ENCODE results near the gene ZNRD2.
A peak's percentile ranks its signal among the peaks of the same experiment; 100 is the strongest.

Gene ZNRD2

GRCh38 chr11:65611028-65611757, 40.9 kb downstream of the ZNRD2 start:
- Mint-ChIP-seq H3K27ac (peak overlapping the region; percentile 84), H3K36me3 (no peaks in the 10 kb centered on the region), H3K4me1 (ENCODE audit: low read depth) (peaks cover 34% of the 10 kb centered on the region), H3K4me3 (peak overlapping the region; percentile 98), H3K9me3 (ENCODE audit: low read depth) (no peaks in the 10 kb centered on the region), H3K27me3 (no peaks in the 10 kb centered on the region)

- H3K27ac Mint-ChIP-seq = peak overlapping the region; percentile 90
- H3K36me3 Mint-ChIP-seq = peaks cover 5% of the 10 kb centered on the region
- peaks cover 41% of the 10 kb centered on the region for H3K4me1 Mint-ChIP-seq (ENCODE audit: low read depth)
- H3K4me3 Mint-ChIP-seq = peak overlapping the region; percentile 98
- H3K9me3 Mint-ChIP-seq (ENCODE audit: low read depth) = no peaks in the 10 kb centered on the region
- no peaks in the 10 kb centered on the region for H3K27me3 Mint-ChIP-seq
Observed at GRCh38 chr11:65611758-65612603, 41.7 kb downstream of the ZNRD2 start.

- Mint-ChIP-seq H3K4me1 (ENCODE audit: low read depth) (peaks cover 46% of the 10 kb centered on the region), H3K36me3 (peaks cover 5% of the 10 kb centered on the region), H3K27ac (peak overlapping the region; percentile 90), H3K27me3 (no peaks in the 10 kb centered on the region), H3K9me3 (ENCODE audit: low read depth) (no peaks in the 10 kb centered on the region), H3K4me3 (peak overlapping the region; percentile 98)
Observed at GRCh38 chr11:65612691-65613090, 42.4 kb downstream of the ZNRD2 start.

- no peaks in the 10 kb centered on the region for H3K9me3 Mint-ChIP-seq (ENCODE audit: low read depth)
- H3K4me3 Mint-ChIP-seq = peak overlapping the region; percentile 98
- peaks cover 46% of the 10 kb centered on the region for H3K4me1 Mint-ChIP-seq (ENCODE audit: low read depth)
- H3K27ac Mint-ChIP-seq = peak overlapping the region; percentile 28
- no peaks in the 10 kb centered on the region for H3K27me3 Mint-ChIP-seq
- H3K36me3 Mint-ChIP-seq = peaks cover 5% of the 10 kb centered on the region
Observed at GRCh38 chr11:65613091-65613928, 43.0 kb downstream of the ZNRD2 start.

GRCh38 chr11:65615229-65615949, 45.1 kb downstream of the ZNRD2 start, which contains the start of gene PCNX3:
Gene PCNX3, plus strand, starts transcription at chr11:65615776. Its CDS starts 536 bp downstream, at chr11:65616312.
- H3K4me3 Mint-ChIP-seq = peak within 1 kb of the TSS; percentile 98
- no peaks in the 10 kb centered on the region for H3K27me3 Mint-ChIP-seq
- no peaks in the 10 kb centered on the region for H3K9me3 Mint-ChIP-seq (ENCODE audit: low read depth)
- H3K36me3 Mint-ChIP-seq = peaks cover 5% of the 10 kb centered on the region
- H3K4me1 Mint-ChIP-seq (ENCODE audit: low read depth) = peaks cover 39% of the 10 kb centered on the region
- H3K27ac Mint-ChIP-seq = peak within 1 kb of the TSS; percentile 97

GRCh38 chr11:65615950-65616574, 45.8 kb downstream of the ZNRD2 start:
- Mint-ChIP-seq H3K27ac (peak overlapping the region; percentile 97), H3K4me3 (peak overlapping the region; percentile 98), H3K27me3 (no peaks in the 10 kb centered on the region), H3K36me3 (peaks cover 5% of the 10 kb centered on the region), H3K9me3 (ENCODE audit: low read depth) (no peaks in the 10 kb centered on the region), H3K4me1 (ENCODE audit: low read depth) (peaks cover 34% of the 10 kb centered on the region)

- Mint-ChIP-seq H3K27me3 (no peaks in the 10 kb centered on the region), H3K4me1 (ENCODE audit: low read depth) (peaks cover 34% of the 10 kb centered on the region), H3K36me3 (peaks cover 5% of the 10 kb centered on the region), H3K4me3 (peak overlapping the region; percentile 98), H3K9me3 (ENCODE audit: low read depth) (no peaks in the 10 kb centered on the region), H3K27ac (peak overlapping the region; percentile 89)
Observed at GRCh38 chr11:65616575-65617001, 46.3 kb downstream of the ZNRD2 start.

- H3K27me3 Mint-ChIP-seq = no peaks in the 10 kb centered on the region
- H3K4me1 Mint-ChIP-seq (ENCODE audit: low read depth) = peaks cover 29% of the 10 kb centered on the region
- no peaks in the 10 kb centered on the region for H3K9me3 Mint-ChIP-seq (ENCODE audit: low read depth)
- H3K27ac Mint-ChIP-seq = peak overlapping the region; percentile 89
- H3K36me3 Mint-ChIP-seq = peaks cover 5% of the 10 kb centered on the region
- peak overlapping the region; percentile 98 for H3K4me3 Mint-ChIP-seq
Observed at GRCh38 chr11:65617136-65617850, 47.0 kb downstream of the ZNRD2 start.

- Mint-ChIP-seq H3K27me3 (no peaks in the 10 kb centered on the region), H3K27ac (no peak overlapping the region), H3K4me3 (peak overlapping the region; percentile 98), H3K9me3 (ENCODE audit: low read depth) (no peaks in the 10 kb centered on the region), H3K36me3 (peaks cover 5% of the 10 kb centered on the region), H3K4me1 (ENCODE audit: low read depth) (peaks cover 21% of the 10 kb centered on the region)
Observed at GRCh38 chr11:65617990-65618751, 47.9 kb downstream of the ZNRD2 start.

- Mint-ChIP-seq H3K27ac (no peak overlapping the region), H3K4me1 (ENCODE audit: low read depth) (peaks cover 20% of the 10 kb centered on the region), H3K27me3 (no peaks in the 10 kb centered on the region), H3K4me3 (no peak overlapping the region), H3K36me3 (peaks cover 5% of the 10 kb centered on the region), H3K9me3 (ENCODE audit: low read depth) (no peaks in the 10 kb centered on the region)
Observed at GRCh38 chr11:65618763-65619162, 48.5 kb downstream of the ZNRD2 start.

GRCh38 chr11:65619281-65619928, 49.1 kb downstream of the ZNRD2 start:
- Mint-ChIP-seq H3K4me3 (no peak overlapping the region), H3K4me1 (ENCODE audit: low read depth) (peaks cover 19% of the 10 kb centered on the region), H3K27me3 (no peaks in the 10 kb centered on the region), H3K27ac (no peak overlapping the region), H3K36me3 (peaks cover 5% of the 10 kb centered on the region), H3K9me3 (ENCODE audit: low read depth) (no peaks in the 10 kb centered on the region)

GRCh38 chr11:65620666-65621065, 50.4 kb downstream of the ZNRD2 start:
- peaks cover 19% of the 10 kb centered on the region for H3K4me1 Mint-ChIP-seq (ENCODE audit: low read depth)
- H3K4me3 Mint-ChIP-seq = no peak overlapping the region
- H3K27ac Mint-ChIP-seq = no peak overlapping the region
- H3K9me3 Mint-ChIP-seq (ENCODE audit: low read depth) = no peaks in the 10 kb centered on the region
- H3K36me3 Mint-ChIP-seq = peaks cover 5% of the 10 kb centered on the region
- H3K27me3 Mint-ChIP-seq = no peaks in the 10 kb centered on the region

Data from activated naive CD8-positive, alpha-beta T cell (primary cell).